Daoy (cell line): ENCODE results near the gene SLC32A1. TPM values are rescaled to one million over a fixed set of nuclear protein-coding genes. Genes with fewer than 3 reads are reported as not detected.

ENCODE experiments used
- DNase-seq: peaks from one replicate; pipeline ENCODE4 v3.0.0-alpha.2; 2015; ENCODE audit warnings: low read depth
- total RNA-seq: library from RNA; depleted of rRNA; stranded (reverse); fragments of >200 nt; shearing (Covaris generic); gene quantifications from 2 replicates; pipeline ENCODE4 v1.2.3, GENCODE V29; 2014; rRNA removed

Gene SLC32A1
- total RNA-seq, 1 experiment from 2014 or later = not detected

DNA sequence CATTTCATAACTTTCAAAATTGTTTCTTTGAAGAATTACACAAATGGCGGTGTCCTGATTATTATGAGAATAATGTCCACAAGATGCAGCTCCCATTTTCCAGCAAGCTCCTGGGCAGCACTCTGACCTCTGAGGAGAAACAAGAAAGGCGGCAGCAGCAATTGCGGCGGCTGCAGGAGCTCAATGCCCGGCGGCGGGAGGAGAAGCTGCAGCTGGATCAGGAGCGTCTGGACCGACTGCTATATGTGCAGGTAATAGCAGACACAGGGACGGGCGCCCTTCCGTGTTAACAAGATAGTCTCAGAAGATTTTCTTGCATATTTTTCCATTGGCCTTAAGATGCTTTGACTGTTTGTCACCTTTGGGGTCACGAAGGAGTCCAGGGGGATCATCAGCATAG lies 30.6 kb downstream of the SLC32A1 start:
- DNase-seq = no peak

DNA sequence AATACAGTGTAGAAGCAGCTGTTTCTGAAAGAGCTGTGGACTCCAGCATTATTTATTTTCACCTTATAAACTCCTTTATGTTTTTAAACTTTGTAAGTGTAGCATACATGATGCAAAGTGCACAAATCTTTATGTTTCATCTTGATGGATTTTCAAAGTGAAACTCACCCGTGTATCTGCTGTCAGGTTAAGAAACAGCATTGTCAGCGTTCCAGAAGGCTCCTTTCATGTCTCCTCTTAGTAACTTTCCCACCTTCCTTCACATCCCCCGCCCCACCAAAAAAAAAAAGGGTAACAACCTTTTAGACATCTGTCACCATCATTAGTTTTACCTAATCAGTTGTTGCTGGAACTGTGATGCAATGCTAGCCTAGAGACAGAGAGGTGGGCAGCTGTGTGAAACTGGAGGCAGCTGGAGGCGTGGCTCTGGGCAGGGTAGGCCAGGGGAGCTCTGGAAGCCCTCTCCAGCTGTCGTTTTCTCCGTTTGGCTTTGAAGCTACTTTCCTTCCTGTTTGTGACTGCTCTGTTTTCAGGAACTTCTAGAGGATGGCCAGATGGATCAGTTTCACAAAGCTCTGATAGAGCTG lies 31.1 kb downstream of the SLC32A1 start:
- DNase-seq = no peak

DNA sequence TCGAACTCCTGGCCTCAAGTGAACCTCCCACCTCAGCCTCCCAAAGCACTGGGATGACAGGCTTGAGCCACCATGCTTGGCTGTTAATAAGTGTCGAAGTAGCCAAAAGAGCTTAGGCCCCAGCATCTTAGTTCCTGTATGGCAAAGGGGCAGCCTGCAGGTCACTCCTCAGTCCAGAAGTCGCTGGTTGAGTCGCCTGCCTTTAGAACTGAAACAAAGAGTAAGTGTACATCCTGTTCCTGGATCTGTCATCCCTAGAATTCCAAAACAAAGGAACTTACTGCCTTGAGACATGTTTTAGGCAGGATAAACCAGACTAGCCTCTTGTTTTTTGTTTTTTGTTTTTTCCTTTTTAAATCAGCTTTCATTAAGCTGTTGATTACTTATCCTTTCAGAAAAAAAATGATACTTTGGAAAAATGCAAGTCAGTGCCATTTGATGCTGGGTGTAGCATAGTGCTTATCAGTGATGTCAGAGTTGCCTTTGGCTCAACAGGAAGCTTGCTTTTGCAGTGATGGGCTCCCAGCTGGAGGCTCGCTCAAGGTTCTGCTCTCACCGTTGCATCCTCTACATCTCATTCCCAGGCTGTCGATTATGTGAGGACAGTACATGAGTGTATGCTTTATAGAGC lies 33.0 kb downstream of the SLC32A1 start:
- DNase-seq = no peak

DNA sequence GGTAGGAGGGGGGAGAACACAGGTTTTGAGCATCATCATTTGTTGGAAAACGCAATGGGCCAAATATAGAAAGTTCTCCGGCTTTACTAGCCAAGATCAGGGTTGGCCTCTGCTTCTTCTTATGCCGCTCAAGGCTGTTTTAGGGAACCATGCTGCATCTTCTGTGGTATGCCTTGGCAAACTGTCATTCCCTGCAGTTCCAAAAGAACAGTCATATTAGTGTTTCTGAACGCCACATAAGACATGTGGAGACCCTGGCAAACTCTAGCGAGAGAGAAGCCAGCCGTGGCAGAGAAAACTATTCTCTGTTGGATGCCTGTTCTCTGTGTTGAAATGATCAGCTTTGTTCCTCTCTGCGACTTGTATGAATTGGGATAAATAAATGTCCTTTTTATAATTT lies 34.8 kb downstream of the SLC32A1 start:
- no peak for DNase-seq

DNA sequence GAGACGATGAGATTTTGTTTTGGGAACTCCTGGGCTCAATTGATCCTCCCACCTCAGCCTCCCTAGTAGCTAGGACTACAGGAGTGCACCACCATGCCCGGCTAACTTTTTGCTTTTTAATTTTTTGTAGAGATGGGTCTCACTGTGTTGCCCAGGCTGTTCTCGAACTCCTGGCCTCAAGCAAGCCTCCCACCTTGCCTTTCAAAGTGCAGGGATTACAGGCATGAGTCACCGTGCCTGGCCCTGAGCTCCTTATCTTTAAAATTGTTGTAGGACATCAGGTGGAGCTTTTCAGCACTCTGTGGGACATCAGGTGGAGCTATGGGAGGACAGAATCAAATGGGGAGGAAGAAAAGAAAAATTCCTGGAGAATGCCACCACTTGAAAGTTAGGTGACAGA lies 36.7 kb downstream of the SLC32A1 start:
- no peak for DNase-seq

DNA sequence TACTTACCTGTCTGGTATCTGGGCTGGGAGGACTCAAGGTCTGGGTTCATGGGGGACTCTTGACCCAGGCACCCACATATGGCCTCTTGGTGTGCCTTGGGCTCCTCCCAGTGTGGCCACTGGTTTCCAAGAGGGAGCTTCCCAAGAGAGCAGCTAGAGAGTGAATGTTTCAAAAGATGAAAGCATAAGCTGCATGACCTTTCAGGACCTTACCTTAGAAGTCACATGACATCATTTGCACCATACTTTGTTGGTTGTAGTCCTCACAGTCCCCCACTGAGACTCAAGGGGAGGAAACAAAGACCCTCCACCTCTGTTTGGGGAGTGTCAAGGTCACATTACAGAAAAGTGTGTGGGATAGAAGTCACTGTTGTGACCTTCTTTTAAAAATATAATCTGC lies 37.9 kb downstream of the SLC32A1 start:
- DNase-seq = no peak

DNA sequence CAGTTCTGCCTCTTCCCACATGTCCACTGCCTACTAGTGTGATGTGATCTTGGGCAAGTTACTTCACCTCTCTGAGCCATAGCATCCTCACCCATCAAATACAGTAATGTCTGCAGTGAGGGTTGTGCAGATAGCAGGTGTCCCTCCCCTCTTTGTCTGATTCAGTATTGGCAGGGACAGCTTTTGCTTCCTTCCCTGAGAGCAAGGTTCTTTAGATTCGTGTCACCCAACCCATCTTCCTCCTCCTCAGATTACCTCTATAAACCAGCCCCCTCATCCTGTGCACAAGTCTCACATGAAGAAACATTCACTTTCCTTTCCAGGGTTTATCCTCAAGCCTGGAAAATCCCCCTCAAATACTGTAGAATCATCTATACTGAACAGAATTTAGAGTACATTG lies 39.3 kb downstream of the SLC32A1 start:
- DNase-seq = no peak

DNA sequence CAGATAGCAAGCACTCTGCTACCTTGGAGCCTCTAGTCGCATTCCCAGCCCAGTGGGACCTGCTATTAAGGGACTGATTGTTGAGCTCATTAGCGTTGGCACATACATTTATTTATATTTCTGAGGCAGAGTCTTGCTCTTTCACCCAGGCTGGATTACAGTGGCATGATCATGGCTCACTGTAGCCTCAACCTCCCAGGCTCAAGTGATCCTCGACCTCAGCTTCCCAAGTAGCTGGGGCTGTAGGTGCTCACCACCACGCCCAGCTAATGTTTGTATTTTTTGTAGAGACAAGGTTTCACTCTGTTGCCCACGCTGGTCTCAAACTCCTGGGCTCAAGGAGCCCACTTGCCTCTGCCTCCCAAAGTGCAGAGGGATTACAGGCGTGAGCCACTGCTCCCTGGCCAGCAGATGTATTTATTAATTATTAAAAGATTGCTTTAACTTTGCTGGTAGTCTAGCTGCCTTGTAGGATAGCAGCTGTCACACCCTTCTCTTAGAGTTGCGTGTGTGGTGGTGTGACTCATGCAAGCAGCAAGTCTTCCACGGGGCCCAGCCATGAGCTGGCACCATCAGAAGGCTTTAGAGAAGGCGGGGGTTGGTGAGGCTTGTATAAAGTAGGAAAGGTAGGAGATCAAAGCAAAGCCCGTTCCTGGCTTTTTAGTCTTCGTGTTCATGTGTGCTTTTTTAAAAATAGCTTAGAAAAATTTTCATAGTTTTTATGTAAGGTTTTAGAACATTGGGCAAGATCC lies 40.5 kb downstream of the SLC32A1 start:
- DNase-seq = peak; percentile 85

DNA sequence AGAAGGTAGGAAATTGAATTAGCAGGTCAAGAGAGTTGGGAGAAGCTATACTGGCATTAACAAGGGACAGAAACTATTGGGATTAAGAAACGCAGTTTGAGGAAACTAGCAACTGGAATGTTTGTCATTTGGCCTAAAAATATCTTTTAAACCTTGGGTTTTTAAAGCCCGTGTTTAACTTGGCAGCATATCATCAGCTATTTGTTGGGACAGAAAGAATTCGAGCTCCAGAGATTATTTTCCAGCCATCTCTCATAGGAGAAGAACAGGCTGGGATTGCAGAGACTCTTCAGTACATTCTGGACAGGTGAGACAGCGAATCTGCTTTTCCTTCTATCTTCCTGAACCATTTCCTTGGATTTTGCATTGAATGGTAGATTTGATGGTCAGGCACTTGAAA lies 41.8 kb downstream of the SLC32A1 start:
- DNase-seq = no peak

DNA sequence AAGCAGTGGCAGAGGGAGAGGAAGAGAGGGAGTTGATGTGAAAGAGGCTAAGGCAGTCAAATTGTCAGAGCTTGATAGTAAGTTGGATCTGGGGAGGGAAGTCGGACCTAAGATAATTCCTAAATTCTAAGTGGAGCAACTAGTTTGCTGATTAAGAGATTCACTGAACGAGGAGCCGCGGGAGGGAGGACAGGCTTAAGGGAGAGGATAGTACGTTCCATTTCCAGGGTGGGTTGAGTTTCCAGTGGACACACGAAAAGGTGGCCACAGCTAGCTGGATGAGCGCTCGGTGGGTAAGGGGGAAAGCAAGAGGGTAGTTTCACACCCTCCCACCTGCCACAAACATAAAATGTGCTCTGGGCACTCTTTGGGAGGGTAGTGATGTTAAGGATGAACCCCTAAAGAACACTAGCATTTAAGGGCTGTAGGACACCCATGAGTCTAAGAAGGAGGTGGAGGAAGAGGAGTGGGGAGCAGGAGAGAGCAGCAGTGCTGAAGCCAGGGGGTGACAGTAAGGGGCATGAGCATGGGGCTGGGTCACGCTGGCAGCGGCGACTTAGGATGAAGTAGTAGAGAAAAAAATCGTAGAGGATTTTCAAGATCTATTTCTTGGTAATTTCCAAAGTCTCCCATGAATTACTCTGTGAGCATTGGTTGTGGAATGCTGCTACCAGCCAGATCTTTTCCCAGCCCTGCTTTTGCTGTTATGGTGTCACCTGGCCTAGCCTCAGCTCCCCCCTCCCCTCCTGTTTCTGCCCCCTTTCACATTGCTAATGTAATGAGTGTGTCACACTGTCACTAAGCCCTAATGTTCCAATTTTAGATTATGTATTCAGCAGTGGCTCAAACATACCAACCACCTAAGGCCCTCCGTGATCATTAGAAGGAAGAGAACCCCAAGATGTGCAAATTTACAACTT lies 45.4 kb downstream of the SLC32A1 start:
- no peak for DNase-seq

DNA sequence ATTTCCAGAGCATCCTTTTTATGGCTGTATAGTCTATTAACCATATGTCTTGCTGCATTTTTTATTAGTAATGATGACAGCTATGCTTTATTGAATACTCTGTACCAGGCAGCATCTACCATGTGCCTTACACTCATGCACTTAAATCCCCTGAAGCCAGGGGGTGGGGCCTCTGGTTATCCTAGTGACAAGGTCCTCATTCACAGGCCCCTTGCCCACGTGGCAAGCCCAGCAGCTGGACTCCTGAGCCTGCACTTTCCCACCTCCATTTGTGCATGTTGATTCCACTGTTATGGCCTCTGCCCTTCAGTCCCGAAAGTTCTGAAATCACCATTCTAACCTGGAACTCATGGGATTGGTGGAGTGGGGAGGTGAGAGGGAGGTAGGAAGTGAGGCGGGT lies 46.3 kb downstream of the SLC32A1 start:
- no peak for DNase-seq

DNA sequence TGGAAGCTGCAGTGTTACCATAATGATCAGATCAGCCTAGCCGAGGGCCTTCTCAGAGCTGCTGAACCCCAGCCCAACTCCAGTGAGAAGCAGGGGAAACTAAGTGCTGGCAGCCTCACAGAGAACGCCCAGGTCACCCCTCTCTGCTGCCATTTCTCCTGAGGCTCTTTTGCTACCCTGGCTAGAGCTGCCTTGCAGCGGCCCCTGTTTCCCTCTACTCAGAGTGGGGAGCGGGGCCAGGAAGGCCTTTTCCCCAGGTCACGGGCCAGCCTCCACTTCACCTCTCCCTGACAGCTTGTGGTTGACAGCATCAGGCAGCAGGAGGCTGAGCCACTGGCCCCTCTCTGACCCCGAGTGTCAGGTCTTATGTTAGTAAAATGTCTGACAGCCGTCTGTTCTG lies 46.7 kb downstream of the SLC32A1 start:
- DNase-seq = no peak

DNA sequence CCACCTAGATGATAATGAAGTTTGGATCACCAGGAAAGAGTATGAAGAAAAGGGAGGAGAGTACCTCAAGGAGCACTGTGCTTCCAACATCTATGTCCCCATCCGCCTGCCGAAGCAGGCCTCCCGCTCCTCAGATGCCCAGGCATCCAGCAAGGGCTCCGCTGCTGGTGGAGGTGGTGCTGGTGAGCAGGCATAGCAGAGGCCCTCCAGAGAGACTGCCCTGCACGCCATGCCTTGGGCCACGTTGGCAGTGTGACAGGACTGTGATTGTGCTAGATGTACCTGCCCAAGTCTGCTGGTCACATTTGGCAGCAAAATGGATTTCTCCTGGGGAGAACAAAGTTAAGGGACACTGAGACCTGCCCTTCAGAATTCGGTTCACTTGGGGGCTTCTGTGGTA lies 47.3 kb downstream of the SLC32A1 start:
- no peak for DNase-seq

DNA sequence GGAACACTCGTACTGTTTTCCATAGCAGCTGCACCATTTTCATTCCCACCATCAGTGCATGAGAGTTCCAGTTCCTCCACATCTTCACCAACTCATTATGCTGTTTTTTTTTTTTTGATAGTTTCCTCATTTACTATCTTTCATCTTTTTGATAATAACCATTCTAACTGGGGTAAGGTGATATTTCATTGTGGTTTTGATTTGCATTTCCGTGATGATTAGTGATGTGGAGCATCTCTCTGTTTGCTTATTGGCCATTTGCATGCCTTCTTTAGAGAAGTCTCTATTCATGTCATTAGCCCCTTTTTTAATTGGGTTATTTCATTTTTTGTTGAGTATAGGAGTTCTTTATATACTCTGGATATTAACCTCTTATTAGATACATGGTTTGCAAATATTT lies 49.9 kb downstream of the SLC32A1 start:
- DNase-seq = no peak

DNA sequence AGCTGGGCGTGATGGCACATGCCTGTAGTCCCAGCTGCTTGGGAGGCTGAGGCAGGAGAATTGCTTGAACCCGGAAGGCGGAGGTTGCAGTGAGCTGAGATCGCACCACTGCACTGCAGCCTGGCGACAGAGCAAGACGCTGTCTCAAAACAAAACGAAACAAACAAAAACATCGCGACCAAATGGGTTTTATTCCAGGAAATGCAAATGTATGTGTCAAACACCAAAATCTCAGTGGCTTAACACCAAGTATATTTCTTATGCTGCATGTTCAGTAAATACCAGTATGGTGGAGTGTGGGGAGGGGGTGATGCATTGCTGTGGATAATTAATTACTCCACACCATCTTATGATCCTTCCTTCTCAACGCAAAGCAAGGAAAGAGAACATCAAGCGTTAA lies 52.1 kb downstream of the SLC32A1 start:
- DNase-seq = no peak

Other genes starting within 250 kb of the SLC32A1 start
- gene ADIG, start 143.3 kb upstream of the SLC32A1 start, total RNA-seq = not detected in 2 replicates
- gene ARHGAP40, start 122.7 kb upstream of the SLC32A1 start, total RNA-seq = not detected in 2 replicates
- gene ACTR5, start 24.0 kb downstream of the SLC32A1 start, total RNA-seq = 13.3 and 14.9 TPM in 2 replicates
- under 0.01 TPM in 1 of 2 replicates, not detected in the other for gene PPP1R16B, start 81.2 kb downstream of the SLC32A1 start, total RNA-seq
- gene FAM83D, start 201.9 kb downstream of the SLC32A1 start, total RNA-seq = 73.0 and 84.1 TPM in 2 replicates
- gene DHX35, start 237.9 kb downstream of the SLC32A1 start, total RNA-seq = 7.1 and 8.9 TPM in 2 replicates